ENCODE measurements around the gene CRYL1. TPM values are rescaled to one million over a fixed set of nuclear protein-coding genes. Genes with fewer than 3 reads are reported as not detected.

Gene CRYL1
- total RNA-seq, 1 experiment from 2014 or later, result 2.9 TPM

- no peak for TF ChIP-seq SOX15 (CRISPR knock-in tag; IDR thresholded peaks at IDR 0.05)
- no peak for TF ChIP-seq MYBL2 (CRISPR knock-in tag; IDR thresholded peaks at IDR 0.05)
- no peak for TF ChIP-seq OVOL2 (CRISPR knock-in tag; IDR thresholded peaks at IDR 0.05; ENCODE audit: borderline replicate concordance)
These were observed 7.0 kb downstream of the CRYL1 start (continued) for GRCh38 chr13:20518660-20519100.

DNA sequence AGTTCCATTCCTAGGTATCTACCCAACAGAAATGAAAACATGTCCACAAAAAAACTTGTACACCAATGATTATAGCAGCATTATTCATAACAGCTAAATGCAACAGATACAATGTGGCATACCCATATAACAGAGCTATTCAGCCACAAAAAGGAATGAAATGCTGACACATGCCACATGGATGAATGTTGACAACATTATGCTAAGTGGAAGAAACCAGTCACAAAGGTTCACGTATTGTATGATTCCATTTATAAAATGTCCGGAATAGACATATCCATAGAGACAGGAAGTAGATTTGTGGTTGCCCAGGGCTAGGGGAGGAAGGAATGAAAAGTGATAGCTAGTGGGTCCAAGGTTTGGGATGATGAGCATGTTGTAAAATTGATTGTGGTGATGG, 10.8 kb downstream of the CRYL1 start:
- Mint-ChIP-seq H3K27ac (no peak overlapping the region), H3K27me3 (ENCODE audit: low read depth) (no peaks in the 10 kb centered on the region; the same call in 1 of the 2 replicates), H3K9me3 (0 out of 2 replicates have a peak, but pooled peaks cover 7% of the 10 kb centered on the region), H3K36me3 (no peaks in the 10 kb centered on the region), H3K4me1 (peaks cover 16% of the 10 kb centered on the region), H3K4me3 (no peak overlapping the region)
- ChIA-PET POLR2A (interaction anchor here (0.6 kb wide), 1 partner anchor 286 kb away, joined by 8 read pairs; no protein-coding TSS in a partner anchor), CTCF (interaction anchor here (0.6 kb wide), 1 partner anchor 41 kb away, joined by 8 read pairs; no protein-coding TSS in a partner anchor)
- TF ChIP-seq ZNF138 (CRISPR knock-in tag; conservative IDR thresholded peaks at IDR 0.05) (no peak), PRDM15 (CRISPR knock-in tag; IDR thresholded peaks at IDR 0.05) (no peak), GABPB1 (CRISPR knock-in tag; IDR thresholded peaks at IDR 0.05) (no peak), EMX1 (CRISPR knock-in tag; IDR thresholded peaks at IDR 0.05) (no peak)
- no peak for DNase-seq (ENCODE audit: low spot score)
- no peak for ATAC-seq

DNA sequence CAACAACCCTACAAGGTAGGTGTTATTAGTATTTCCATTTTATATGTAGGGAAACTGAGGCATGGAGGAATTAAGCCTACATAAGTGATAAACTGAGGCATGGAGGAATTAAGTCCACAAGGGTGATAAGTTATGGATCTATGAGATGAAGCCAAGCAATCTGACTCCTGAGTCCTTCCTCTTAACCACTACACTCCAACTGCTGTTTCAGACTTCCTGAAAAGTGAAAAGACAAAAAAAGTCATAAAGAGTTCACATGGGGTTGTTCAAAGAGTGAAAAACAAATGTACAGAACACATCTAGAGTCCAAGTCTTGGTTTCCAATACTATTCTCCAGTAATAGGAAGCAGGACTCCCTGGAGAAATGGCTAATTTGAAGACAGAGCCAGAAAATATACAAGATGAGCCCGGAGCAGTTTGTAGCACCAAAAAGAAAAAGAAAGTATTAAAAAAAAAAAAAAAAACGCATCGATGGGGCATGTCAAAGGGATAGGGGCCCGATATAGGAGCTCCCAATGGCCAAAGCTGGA, 12.1 kb downstream of the CRYL1 start:
- ATAC-seq, result no peak
- Mint-ChIP-seq H3K27ac (no peak overlapping the region), H3K36me3 (no peaks in the 10 kb centered on the region), H3K9me3 (no peaks in the 10 kb centered on the region), H3K27me3 (ENCODE audit: low read depth) (no peaks in the 10 kb centered on the region), H3K4me1 (peaks cover 15% of the 10 kb centered on the region), H3K4me3 (no peak overlapping the region)
- DNase-seq (ENCODE audit: low spot score), result no peak
- no peak for TF ChIP-seq ZNF671 (CRISPR knock-in tag; IDR thresholded peaks at IDR 0.05)
- no peak for TF ChIP-seq AFF4 (CRISPR knock-in tag; IDR thresholded peaks at IDR 0.05; ENCODE audit: borderline replicate concordance)
- TF ChIP-seq, protein P1, sequence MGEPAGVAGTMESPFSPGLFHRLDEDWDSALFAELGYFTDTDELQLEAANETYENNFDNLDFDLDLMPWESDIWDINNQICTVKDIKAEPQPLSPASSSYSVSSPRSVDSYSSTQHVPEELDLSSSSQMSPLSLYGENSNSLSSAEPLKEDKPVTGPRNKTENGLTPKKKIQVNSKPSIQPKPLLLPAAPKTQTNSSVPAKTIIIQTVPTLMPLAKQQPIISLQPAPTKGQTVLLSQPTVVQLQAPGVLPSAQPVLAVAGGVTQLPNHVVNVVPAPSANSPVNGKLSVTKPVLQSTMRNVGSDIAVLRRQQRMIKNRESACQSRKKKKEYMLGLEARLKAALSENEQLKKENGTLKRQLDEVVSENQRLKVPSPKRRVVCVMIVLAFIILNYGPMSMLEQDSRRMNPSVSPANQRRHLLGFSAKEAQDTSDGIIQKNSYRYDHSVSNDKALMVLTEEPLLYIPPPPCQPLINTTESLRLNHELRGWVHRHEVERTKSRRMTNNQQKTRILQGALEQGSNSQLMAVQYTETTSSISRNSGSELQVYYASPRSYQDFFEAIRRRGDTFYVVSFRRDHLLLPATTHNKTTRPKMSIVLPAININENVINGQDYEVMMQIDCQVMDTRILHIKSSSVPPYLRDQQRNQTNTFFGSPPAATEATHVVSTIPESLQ (CRISPR knock-in tag; IDR thresholded peaks at IDR 0.05), result no peak
- TF ChIP-seq RELA (CRISPR knock-in tag; IDR thresholded peaks at IDR 0.05; ENCODE audit: borderline replicate concordance), result no peak
- CTCF ChIA-PET, result interaction anchor here (0.7 kb wide), 1 partner anchor 704 kb away, joined by 3 read pairs; no protein-coding TSS in a partner anchor
- POLR2A ChIA-PET, result no interaction called here

Measured in WTC11 (cell line).